Endothelial cell of umbilical vein (primary cell): ENCODE measurements around the gene CBS. TPM values are rescaled to one million over a fixed set of nuclear protein-coding genes. Genes with fewer than 3 reads are reported as not detected.
"Not testable (repeated sequence)": the region's sequence is repeated elsewhere in the genome, so short reads cannot be mapped to it uniquely, and the experiment has no call there.

Source experiments
- BruUV-seq: library from RNA; stranded (reverse); fragments of 400-500 nt; replicated peaks from 2 replicates; lab custom pipeline; 2021; lab: Mats Ljungman, UMichigan
- CTCF ChIA-PET: fragments of 300-600, 350-600 bp; sonication (Branson Sonifier 250); formaldehyde crosslinking; loops from one replicate; lab custom pipeline; 2021; ENCODE audit warnings: antibody characterized with exemption, inconsistent platforms; lab: Charles Lee
- POLR2A ChIA-PET: fragments of 300-600, 350-600 bp; sonication (Branson Sonifier 250); formaldehyde crosslinking; loops from one replicate; lab custom pipeline; 2021; ENCODE audit warnings: antibody characterized with exemption, inconsistent platforms; lab: Charles Lee
- DNase-seq: peaks from one replicate; pipeline ENCODE4 v3.0.0-alpha.2; 2011; ENCODE audit warnings: low read depth, low spot score
- FAIRE-seq: peaks from 2 replicates; lab custom pipeline; 2011; peaks lifted over from hg19 to GRCh38; lab: Jason Lieb, UNC
- H2AFZ ChIP-seq: 2 replicates; pipeline ENCODE4 v1.6.0; 2012; ENCODE audit warnings: low read depth, low read length, control low read depth, inconsistent platforms
- H3K27ac ChIP-seq: 2 replicates; pipeline ENCODE4 v1.5.1; 2011; ENCODE audit warnings: low read depth, mild to moderate bottlenecking, control low read depth, low read length, moderate library complexity; ENCODE audit not compliant: insufficient read depth
- H3K27me3 ChIP-seq, 2 experiments: 2 replicates each; pipeline versions ENCODE4 v1.6.0 to v1.6.1; 2011; ENCODE audit warnings: low read length in 2 of 2, mixed read lengths in 1 of 2; ENCODE audit not compliant: control insufficient read depth in 2 of 2, insufficient read depth in 2 of 2
- H3K36me3 ChIP-seq, 2 experiments: 2 replicates in 1 of 2; 3 replicates in 1 of 2; pipeline ENCODE4 v1.5.1; 2011; ENCODE audit warnings: low read length in 2 of 2, mild to moderate bottlenecking in 1 of 2, moderate library complexity in 1 of 2; ENCODE audit not compliant: control insufficient read depth in 2 of 2, insufficient read depth in 2 of 2; ENCODE audit errors: extremely low read depth in 1 of 2
- H3K4me1 ChIP-seq: 3 replicates; pipeline ENCODE4 v1.5.1; 2011; ENCODE audit warnings: mild to moderate bottlenecking, low read length; ENCODE audit not compliant: control insufficient read depth, insufficient read depth; ENCODE audit errors: extremely low read depth
- H3K4me2 ChIP-seq: 2 replicates; pipeline ENCODE4 v1.6.1; 2011; ENCODE audit warnings: low read length, control low read depth, mixed read lengths; ENCODE audit not compliant: insufficient read depth
- H3K4me3 ChIP-seq, 3 experiments: fragments of 200-600 bp in 1 of 3; sonication (generic), shearing (Covaris generic) in 1 of 3; replicated peaks in 1 of 3; 2 replicates each; pipeline ENCODE4 v1.5.1; 2011 to 2016; ENCODE audit warnings: control low read depth in 3 of 3, low read length in 3 of 3, mild to moderate bottlenecking in 2 of 3, inconsistent platforms in 1 of 3, low read depth in 1 of 3, moderate library complexity in 1 of 3; ENCODE audit not compliant: insufficient read depth in 1 of 3
- H3K79me2 ChIP-seq: 2 replicates; pipeline ENCODE4 v1.6.0; 2012; ENCODE audit warnings: low read length, inconsistent platforms; ENCODE audit not compliant: control insufficient read depth, insufficient read depth
- H3K9ac ChIP-seq: replicated peaks from 2 replicates; pipeline ENCODE3; 2011; ENCODE audit warnings: low read length, control low read depth; ENCODE audit not compliant: insufficient read depth; ENCODE audit errors: extremely low read depth
- H3K9me1 ChIP-seq: replicated peaks from 3 replicates; pipeline ENCODE4 v1.6.0; 2011; ENCODE audit warnings: mild to moderate bottlenecking, low read length; ENCODE audit not compliant: control insufficient read depth, insufficient read depth; ENCODE audit errors: extremely low read depth
- H3K9me3 ChIP-seq: replicated peaks from 2 replicates; pipeline ENCODE4 v1.5.1; 2012; ENCODE audit warnings: low read length, inconsistent platforms; ENCODE audit not compliant: control insufficient read depth, insufficient read depth
- H4K20me1 ChIP-seq: replicated peaks from 2 replicates; pipeline ENCODE3; 2011; ENCODE audit warnings: mild to moderate bottlenecking, low read length; ENCODE audit not compliant: control insufficient read depth, insufficient read depth; ENCODE audit errors: extremely low read depth
- CTCF ChIP-seq, 2 donors: IDR thresholded peaks; 1 replicate in 1 of 2; 2 replicates in 1 of 2; pipeline ENCODE4 v1.5.1; 2011; ENCODE audit warnings: low read length in 2 of 2, mild to moderate bottlenecking in 2 of 2, moderate library complexity in 2 of 2, control low read depth in 1 of 2, inconsistent platforms in 1 of 2, low read depth in 1 of 2; ENCODE audit not compliant: insufficient read depth in 1 of 2; ENCODE audit errors: extremely low read depth in 1 of 2
- EZH2 ChIP-seq: IDR thresholded peaks from 2 replicates; pipeline ENCODE4 v1.6.1; 2012; ENCODE audit warnings: borderline replicate concordance, low read depth, mild to moderate bottlenecking, moderate library complexity, low read length, inconsistent platforms; ENCODE audit not compliant: severe bottlenecking
- FOS ChIP-seq: IDR thresholded peaks from 2 replicates; pipeline ENCODE4 v1.6.1; 2011; ENCODE audit warnings: mild to moderate bottlenecking, low read length, moderate library complexity, borderline replicate concordance; ENCODE audit not compliant: insufficient read depth
- GATA2 ChIP-seq: IDR thresholded peaks from 2 replicates; pipeline ENCODE4 v1.7.0; 2011; ENCODE audit warnings: low read depth, mild to moderate bottlenecking, moderate library complexity, mixed read lengths, low read length; ENCODE audit not compliant: insufficient read length, insufficient read depth
- JUN ChIP-seq: IDR thresholded peaks from 2 replicates; pipeline ENCODE4 v1.6.1; 2011; ENCODE audit warnings: borderline replicate concordance, low read depth; ENCODE audit not compliant: insufficient read length, insufficient read depth
- MAX ChIP-seq: IDR thresholded peaks from 2 replicates; pipeline ENCODE4 v1.6.1; 2011; ENCODE audit not compliant: insufficient read depth, insufficient read length
- MYC ChIP-seq: IDR thresholded peaks from one replicate; pipeline ENCODE4 v1.6.1; 2011; ENCODE audit warnings: mild to moderate bottlenecking, low read depth, low read length
- POLR2A ChIP-seq: IDR thresholded peaks from 2 replicates; pipeline ENCODE4 v1.6.1; 2012; ENCODE audit warnings: low read depth, mild to moderate bottlenecking, control low read depth, low read length
- POLR2AphosphoS5 ChIP-seq: IDR thresholded peaks from 2 replicates; pipeline ENCODE4 v1.6.1; 2012; ENCODE audit warnings: low read depth, mild to moderate bottlenecking, control low read depth, low read length, moderate library complexity; ENCODE audit not compliant: insufficient read depth
- dilution Hi-C: fragments of 300-500 bp; cut with MboI; formaldehyde crosslinking; loops from one replicate; pipeline ENCODE4 v1.15.0; 2019; ENCODE audit warnings: low sequenced_read_pairs; ENCODE audit not compliant: extremely low pct_ligation_motif_present
- intact Hi-C: fragments of 100-400 bp; cut with micrococcal nuclease; formaldehyde crosslinking; loops from one replicate; pipeline ENCODE4 v1.10.0; 2022
- polyA plus RNA-seq, 4 experiments: library from polyadenylated mRNA; depleted of rRNA in 3 of 4; stranded (reverse) in 3 of 4; unstranded in 1 of 4; fragments of >200 nt; gene quantifications; 2 replicates each; pipeline versions ENCODE4 v1.2.1 to v1.2.3, GENCODE V29; 2011 to 2012; ENCODE audit warnings: missing spikeins in 1 of 4
- total RNA-seq: library from RNA; stranded (reverse); gene quantifications from 2 replicates; pipeline ENCODE4 v1.2.3, GENCODE V29; 2021

Gene CBS
- total and polyA plus RNA-seq, 2 donors (not counting 3 experiments of a cell fraction or from before 2014, with no cell fraction given): 22.0 to 92.9 TPM

- H3K9ac ChIP-seq, dilution Hi-C loops, intact Hi-C loops, H3K4me2 ChIP-seq, H3K79me2 ChIP-seq, H4K20me1 ChIP-seq, H3K9me1 ChIP-seq, H3K4me3 ChIP-seq, H3K36me3 ChIP-seq, H3K4me1 ChIP-seq, H3K27ac ChIP-seq, H2AFZ ChIP-seq, FAIRE-seq, POLR2A ChIA-PET, BruUV-seq, H3K27me3 ChIP-seq, H3K9me3 ChIP-seq: not testable (repeated sequence)
- CTCF ChIA-PET: interaction anchor here (2.1 kb wide), 1 partner anchor 14 kb away, joined by 4 read pairs; no protein-coding TSS in a partner anchor
- DNase-seq: peak; percentile 51
Observed at GRCh38 chr21:43006051-43006873, 69.4 kb downstream of the CBS start.

- Histone ChIP-seq H3K4me1 (no peaks in the 10 kb centered on the region), H3K27me3 (no peaks in the 10 kb centered on the region), H3K27ac (no peak overlapping the region), H3K79me2 (no peaks in the 10 kb centered on the region), H3K4me2 (no peak overlapping the region), H3K36me3 (peaks cover 0 to 1% of the 10 kb centered on the region in 2 experiments), H3K9me1 (no peaks in the 10 kb centered on the region), H3K4me3 (no peak overlapping the region), H3K9me3 (no peaks in the 10 kb centered on the region), H2AFZ (no peak overlapping the region), H3K9ac (no peak overlapping the region), H4K20me1 (no peaks in the 10 kb centered on the region)
- FAIRE-seq (no peak), DNase-seq (no peak)
- dilution Hi-C loops: no loop called here
- no TSS peak for BruUV-seq
- ChIA-PET CTCF (interaction anchor here (2.1 kb wide), 1 partner anchor 14 kb away, joined by 4 read pairs; no protein-coding TSS in a partner anchor), POLR2A (no interaction called here)
- intact Hi-C loops: no loop called here
- no peak for TF ChIP-seq POLR2AphosphoS5
- no peak for TF ChIP-seq CTCF (IDR thresholded peaks at IDR 0.05; ENCODE audit: extremely low read depth in 1 of 2, insufficient read depth in 1 of 2, low read depth in 1 of 2, low read length in 2 of 2)
- no peak for TF ChIP-seq MAX
- TF ChIP-seq FOS: no peak
- TF ChIP-seq MYC: no peak
- TF ChIP-seq GATA2: no peak
- TF ChIP-seq EZH2: no peak
- no peak for TF ChIP-seq JUN
- TF ChIP-seq POLR2A: no peak
Observed at GRCh38 chr21:43005635-43006034, 70.0 kb downstream of the CBS start.
